NT2/D1 (cell line): Measurements from ENCODE around the gene ARID1B.

ENCODE experiments used
- DNase-seq: peaks from one replicate; pipeline ENCODE4 v3.0.0-alpha.2; 2011; ENCODE audit warnings: low read depth, low spot score
- H3K27me3 ChIP-seq: 2 replicates; pipeline ENCODE4 v1.6.0; 2011; ENCODE audit warnings: mild to moderate bottlenecking; ENCODE audit not compliant: insufficient read length, insufficient read depth
- H3K36me3 ChIP-seq: 2 replicates; pipeline ENCODE4 v1.6.1; 2011; ENCODE audit warnings: mild to moderate bottlenecking, low read length, mixed read lengths; ENCODE audit not compliant: insufficient read depth, insufficient read length
- H3K4me1 ChIP-seq: 2 replicates; pipeline ENCODE4 v1.5.1; 2011; ENCODE audit not compliant: insufficient read depth, insufficient read length
- H3K4me3 ChIP-seq: 2 replicates; pipeline ENCODE4 v1.5.1; 2011; ENCODE audit warnings: low read depth; ENCODE audit not compliant: insufficient read length
- H3K9ac ChIP-seq: 2 replicates; pipeline ENCODE4 v1.6.0; 2011; ENCODE audit warnings: low read depth; ENCODE audit not compliant: insufficient read length
- H3K9me3 ChIP-seq: 2 replicates; pipeline ENCODE4 v1.5.1; 2011; ENCODE audit warnings: mild to moderate bottlenecking, low read length; ENCODE audit not compliant: insufficient read depth
- SUZ12 ChIP-seq: IDR thresholded peaks from 2 replicates; pipeline ENCODE4 v1.6.1; 2011; ENCODE audit not compliant: insufficient read length, insufficient read depth; ENCODE audit errors: extremely low read depth
- YY1 ChIP-seq: IDR thresholded peaks from 2 replicates; pipeline ENCODE4 v1.6.1; 2011; ENCODE audit not compliant: insufficient read length, insufficient read depth
- ZNF274 ChIP-seq: IDR thresholded peaks from 2 replicates; pipeline ENCODE4 v1.6.1; 2011; ENCODE audit warnings: mild to moderate bottlenecking, low read depth, low read length

ARID1B gene

GRCh38 chr6:157215717-157216116, 438.5 kb downstream of the ARID1B start:
- DNase-seq = no peak
- H3K36me3 ChIP-seq = no peaks in the 10 kb centered on the region
- TF ChIP-seq SUZ12 (no peak), ZNF274 (no peak), YY1 (no peak)

GRCh38 chr6:157216570-157216969, 439.4 kb downstream of the ARID1B start:
- DNase-seq = no peak
- no peak overlapping the region for H3K4me3 ChIP-seq
- no peak overlapping the region for H3K9ac ChIP-seq
- no peaks in the 10 kb centered on the region for H3K9me3 ChIP-seq
- peaks cover 2% of the 10 kb centered on the region for H3K4me1 ChIP-seq
- TF ChIP-seq YY1 (no peak), ZNF274 (no peak), SUZ12 (no peak)
- no peaks in the 10 kb centered on the region for H3K27me3 ChIP-seq
- no peaks in the 10 kb centered on the region for H3K36me3 ChIP-seq

More at GRCh38 chr6:157215717-157216116, 438.5 kb downstream of the ARID1B start:
- no peaks in the 10 kb centered on the region for H3K9me3 ChIP-seq
- no peaks in the 10 kb centered on the region for H3K27me3 ChIP-seq
- H3K9ac ChIP-seq = no peak overlapping the region
- no peak overlapping the region for H3K4me3 ChIP-seq
- H3K4me1 ChIP-seq = peaks cover 2% of the 10 kb centered on the region

GRCh38 chr6:157217198-157217893, 440.2 kb downstream of the ARID1B start:
- H3K27me3 ChIP-seq = no peaks in the 10 kb centered on the region
- TF ChIP-seq ZNF274 (no peak), YY1 (no peak), SUZ12 (no peak)
- no peaks in the 10 kb centered on the region for H3K9me3 ChIP-seq
- DNase-seq = no peak
- H3K9ac ChIP-seq = no peak overlapping the region
- H3K4me3 ChIP-seq = no peak overlapping the region
- peaks cover 2% of the 10 kb centered on the region for H3K4me1 ChIP-seq
- H3K36me3 ChIP-seq = no peaks in the 10 kb centered on the region

DNA sequence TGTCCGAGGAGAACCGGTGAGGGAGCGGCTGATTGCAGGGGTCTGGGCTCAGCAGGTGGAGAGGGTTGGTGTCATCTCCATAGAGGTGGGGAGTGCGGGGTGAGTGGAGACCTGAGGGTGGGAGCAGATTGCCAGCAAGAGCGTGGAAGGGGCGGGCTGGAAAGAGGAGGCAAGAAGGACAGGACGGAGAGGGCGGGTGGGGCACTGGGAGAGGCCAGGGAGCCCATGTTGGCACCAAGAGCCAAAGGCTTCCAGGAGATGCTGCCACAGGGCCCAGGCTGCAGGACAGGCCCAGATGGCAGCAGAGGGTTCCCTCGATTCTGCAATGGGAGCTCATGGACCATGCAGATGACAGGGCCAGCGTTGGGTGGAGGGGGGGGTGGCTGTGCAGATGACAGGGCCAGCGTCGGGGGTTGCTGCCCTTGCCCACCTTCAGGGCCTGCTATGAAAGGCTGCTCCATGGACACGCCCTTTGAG, 440.8 kb downstream of the ARID1B start:
- no peak overlapping the region for H3K4me3 ChIP-seq
- no peak for DNase-seq
- no peaks in the 10 kb centered on the region for H3K27me3 ChIP-seq
- no peak overlapping the region for H3K9ac ChIP-seq
- TF ChIP-seq ZNF274 (no peak), SUZ12 (no peak), YY1 (no peak)
- H3K9me3 ChIP-seq = no peaks in the 10 kb centered on the region
- H3K4me1 ChIP-seq = peaks cover 2% of the 10 kb centered on the region
- no peaks in the 10 kb centered on the region for H3K36me3 ChIP-seq

- Histone ChIP-seq H3K27me3 (no peaks in the 10 kb centered on the region), H3K4me3 (no peak overlapping the region), H3K4me1 (peaks cover 2% of the 10 kb centered on the region), H3K36me3 (no peaks in the 10 kb centered on the region), H3K9me3 (no peaks in the 10 kb centered on the region), H3K9ac (no peak overlapping the region)
- TF ChIP-seq ZNF274 = no peak
- no peak for DNase-seq
Observed at GRCh38 chr6:157218371-157219198, 441.4 kb downstream of the ARID1B start.

GRCh38 chr6:157219201-157220200, 442.3 kb downstream of the ARID1B start:
- TF ChIP-seq SUZ12 (no peak), ZNF274 (no peak), YY1 (no peak)
- no peaks in the 10 kb centered on the region for H3K36me3 ChIP-seq
- DNase-seq = no peak
- H3K4me3 ChIP-seq = no peak overlapping the region
- H3K9ac ChIP-seq = no peak overlapping the region
- H3K4me1 ChIP-seq = peaks cover 2% of the 10 kb centered on the region
- no peaks in the 10 kb centered on the region; the same call in 1 of the 2 replicates for H3K9me3 ChIP-seq
- H3K27me3 ChIP-seq = no peaks in the 10 kb centered on the region
